Brain microvascular endothelial cell (primary cell): ENCODE results near the gene MAMLD1.

Experiments used
- DNase-seq: peaks from one replicate; pipeline ENCODE4 v3.0.0-alpha.2; 2020
- H3K27ac ChIP-seq: fragments of 250-450 bp; sonication (Bioruptor Pico); 2 replicates; pipeline ENCODE4 v1.5.1; 2020; ENCODE audit warnings: mild to moderate bottlenecking, moderate library complexity
- H3K27me3 ChIP-seq: fragments of 250-450 bp; sonication (Bioruptor Pico); replicated peaks from 2 replicates; pipeline ENCODE4 v1.5.1; 2020; ENCODE audit warnings: mild to moderate bottlenecking
- H3K36me3 ChIP-seq: fragments of 250-450 bp; sonication (Bioruptor Pico); replicated peaks from 2 replicates; pipeline ENCODE4 v1.5.1; 2020; ENCODE audit warnings: mild to moderate bottlenecking
- H3K4me3 ChIP-seq: 2 replicates; pipeline ENCODE4 v1.5.1; 2011; ENCODE audit warnings: low read depth, mild to moderate bottlenecking, control low read depth, low read length, moderate library complexity
- CTCF ChIP-seq: IDR thresholded peaks from 2 replicates; pipeline ENCODE4 v1.5.1; 2011; ENCODE audit warnings: low read depth, mild to moderate bottlenecking, moderate library complexity, low read length, control low read depth, inconsistent platforms; ENCODE audit errors: missing control alignments
- in situ Hi-C: cut with HindIII; loops from 2 replicates; pipeline ENCODE4 v1.10.0; 2017; ENCODE audit warnings: low sequenced_read_pairs, low pct_ligation_motif_present

MAMLD1 gene

GRCh38 chrX:150363561-150364346, 637 bp downstream of the MAMLD1 start:
- peak; percentile 22 for TF ChIP-seq CTCF
- in situ Hi-C loops, result no loop called here
- Histone ChIP-seq H3K27ac (peak overlapping the region; percentile 5), H3K27me3 (no peaks in the 10 kb centered on the region), H3K4me3 (peak overlapping the region; percentile 69), H3K36me3 (no peaks in the 10 kb centered on the region)
- no peak for DNase-seq

- Histone ChIP-seq H3K27me3 (no peaks in the 10 kb centered on the region), H3K36me3 (no peaks in the 10 kb centered on the region), H3K4me3 (peak overlapping the region; percentile 69), H3K27ac (no peak overlapping the region)
- DNase-seq, result no peak
- in situ Hi-C loops, result no loop called here
- no peak for TF ChIP-seq CTCF
These were observed 1.4 kb downstream of the MAMLD1 start for GRCh38 chrX:150364347-150365050.

- peak overlapping the region; percentile 69 for H3K4me3 ChIP-seq
- DNase-seq, result peak; percentile 28
- in situ Hi-C loops, result no loop called here
- TF ChIP-seq CTCF, result peak; percentile 39
- peak overlapping the region; percentile 67 for H3K27ac ChIP-seq
- no peaks in the 10 kb centered on the region for H3K36me3 ChIP-seq
- no peaks in the 10 kb centered on the region for H3K27me3 ChIP-seq
These were observed 2.2 kb downstream of the MAMLD1 start for GRCh38 chrX:150365051-150365989.

GRCh38 chrX:150365990-150366911, 3.1 kb downstream of the MAMLD1 start:
- no peaks in the 10 kb centered on the region for H3K36me3 ChIP-seq
- H3K4me3 ChIP-seq, result peak overlapping the region; percentile 69
- peak; percentile 56 for DNase-seq
- H3K27ac ChIP-seq, result peak overlapping the region; percentile 67
- H3K27me3 ChIP-seq, result no peaks in the 10 kb centered on the region
- in situ Hi-C loops, result no loop called here
- peak; percentile 51 for TF ChIP-seq CTCF
